NCI-H1105 (cell line): Measurements from ENCODE around the gene SPNS2.

Source experiments
- DNase-seq: peaks from one replicate; lab custom pipeline; 2025; lab: John Stamatoyannopoulos, UW

SPNS2 gene

GRCh38 chr17:4503283-4504025, 4.8 kb downstream of the SPNS2 start:
- DNase-seq, result no peak

GRCh38 chr17:4504188-4504587, 5.5 kb downstream of the SPNS2 start:
- no peak for DNase-seq

- DNase-seq, result no peak
Observed at GRCh38 chr17:4505187-4505586, 6.5 kb downstream of the SPNS2 start.

GRCh38 chr17:4506175-4506813, 7.6 kb downstream of the SPNS2 start:
- DNase-seq, result no peak

GRCh38 chr17:4506892-4507291, 8.2 kb downstream of the SPNS2 start:
- no peak for DNase-seq

- no peak for DNase-seq
Observed at GRCh38 chr17:4507361-4508111, 8.9 kb downstream of the SPNS2 start.

GRCh38 chr17:4508207-4508606, 9.5 kb downstream of the SPNS2 start:
- DNase-seq, result no peak

- no peak for DNase-seq
Observed at GRCh38 chr17:4509401-4509800, 10.7 kb downstream of the SPNS2 start.

GRCh38 chr17:4509923-4510617, 11.4 kb downstream of the SPNS2 start:
- DNase-seq, result no peak

- DNase-seq, result no peak
Observed at GRCh38 chr17:4510618-4510941, 11.9 kb downstream of the SPNS2 start.

GRCh38 chr17:4511199-4511932, 12.7 kb downstream of the SPNS2 start:
- no peak for DNase-seq

GRCh38 chr17:4512156-4513112, 13.8 kb downstream of the SPNS2 start:
- no peak for DNase-seq

- DNase-seq, result no peak
Observed at GRCh38 chr17:4513113-4514032, 14.7 kb downstream of the SPNS2 start.

- DNase-seq, result no peak
Observed at GRCh38 chr17:4514206-4514605, 15.5 kb downstream of the SPNS2 start.

- DNase-seq, result no peak
Observed at GRCh38 chr17:4514779-4515178, 16.1 kb downstream of the SPNS2 start.

GRCh38 chr17:4515501-4515900, 16.8 kb downstream of the SPNS2 start:
- peak; percentile 56 for DNase-seq

- DNase-seq, result no peak
Observed at GRCh38 chr17:4516735-4517134, 18.1 kb downstream of the SPNS2 start.

- DNase-seq, result no peak
Observed at GRCh38 chr17:4518901-4519300, 20.2 kb downstream of the SPNS2 start.

- no peak for DNase-seq
Observed at GRCh38 chr17:4519361-4519788, 20.7 kb downstream of the SPNS2 start.
